HCT116 (cell line): ENCODE data around the gene NUCB1. TPM values are rescaled to one million over a fixed set of nuclear protein-coding genes. Genes with fewer than 3 reads are reported as not detected.
"Not testable (repeated sequence)": the region's sequence is repeated elsewhere in the genome, so short reads cannot be mapped to it uniquely, and the experiment has no call there.

ENCODE experiments used
- ATAC-seq: fragments of 200-7000 bp; cut with Tn5 transposase; 2 replicates; pipeline ENCODE4 v1.9.1; 2020; ENCODE audit warnings: mild to moderate bottlenecking, moderate library complexity
- BruUV-seq: library from RNA; stranded (reverse); fragments of 400-500 nt; replicated peaks from 2 replicates; lab custom pipeline; 2021; lab: Mats Ljungman, UMichigan
- CTCF ChIA-PET: fragments of 300-600 bp; sonication (Branson Sonifier 250); formaldehyde crosslinking; loops from one replicate; lab custom pipeline; 2021; ENCODE audit warnings: antibody characterized with exemption; lab: Charles Lee
- POLR2A ChIA-PET: fragments of 300-600, 350-600 bp; sonication (Branson Sonifier 250); formaldehyde crosslinking; loops from one replicate; lab custom pipeline; 2021; ENCODE audit warnings: antibody characterized with exemption; lab: Charles Lee
- RAD21 ChIA-PET, 2 experiments: fragments of 300-600 bp; sonication (Branson Sonifier 250); formaldehyde crosslinking; loops; one replicate each; lab custom pipeline; 2023; ENCODE audit warnings: low total read pairs in 2 of 2; ENCODE audit not compliant: uncharacterized antibody in 2 of 2, unreplicated experiment in 2 of 2, low non-redundant PET in 1 of 2; lab: Charles Lee
- DNase-seq: peaks from one replicate; pipeline ENCODE4 v3.0.0-alpha.2; 2010; ENCODE audit warnings: low read depth, low spot score
- H2AFZ ChIP-seq: fragments of 200-600 bp; shearing (Covaris generic), sonication (generic); 2 replicates; pipeline ENCODE4 v1.6.1; 2017; ENCODE audit warnings: low read depth, mixed run types, mixed read lengths, antibody characterized with exemption, low read length; ENCODE audit not compliant: poor library complexity, severe bottlenecking
- H3K27ac ChIP-seq: 2 replicates; pipeline ENCODE4 v1.5.1; 2012; ENCODE audit warnings: low read depth, low read length
- H3K27me3 ChIP-seq: fragments of 200-600 bp; sonication (generic); 2 replicates; pipeline ENCODE4 v1.6.1; 2016; ENCODE audit warnings: mixed run types, low read length, mixed read lengths; ENCODE audit not compliant: insufficient read depth
- H3K36me3 ChIP-seq, 2 experiments: fragments of 200-500 bp in 1 of 2; fragments of 200-600 bp in 1 of 2; sonication (Bioruptor generic) in 1 of 2; sonication (generic) in 1 of 2; 2 replicates each; pipeline versions ENCODE4 v1.5.1 to v1.6.1; 2014 to 2016; ENCODE audit warnings: low read length in 2 of 2, inconsistent platforms in 1 of 2, mixed read lengths in 1 of 2, mixed run types in 1 of 2; ENCODE audit not compliant: insufficient read depth in 2 of 2, control insufficient read depth in 1 of 2
- H3K4me1 ChIP-seq, 2 experiments: fragments of 200-600 bp in 1 of 2; sonication (generic) in 1 of 2; 2 replicates each; pipeline versions ENCODE4 v1.5.1 to v1.6.1; 2012 to 2017; ENCODE audit warnings: low read length in 2 of 2, inconsistent platforms in 1 of 2, mild to moderate bottlenecking in 1 of 2, mixed read lengths in 1 of 2, mixed run types in 1 of 2, moderate library complexity in 1 of 2; ENCODE audit not compliant: insufficient read depth in 2 of 2, control insufficient read depth in 1 of 2
- H3K4me2 ChIP-seq: fragments of 200-600 bp; sonication (generic); 2 replicates; pipeline ENCODE4 v1.6.1; 2017; ENCODE audit warnings: mixed run types, low read length, mixed read lengths
- H3K4me3 ChIP-seq, 2 experiments: fragments of 200-600 bp in 1 of 2; sonication (generic) in 1 of 2; replicated peaks in 1 of 2; 2 replicates each; pipeline ENCODE4 v1.5.1; 2011 to 2016; ENCODE audit warnings: low read length in 2 of 2, control low read depth in 1 of 2, low read depth in 1 of 2, mild to moderate bottlenecking in 1 of 2, mixed read lengths in 1 of 2, mixed run types in 1 of 2
- H3K79me2 ChIP-seq: fragments of 200-600 bp; sonication (generic); 2 replicates; pipeline ENCODE4 v1.6.1; 2017; ENCODE audit warnings: mild to moderate bottlenecking, mixed run types, low read length, moderate library complexity, mixed read lengths; ENCODE audit not compliant: insufficient read depth
- H3K9ac ChIP-seq: fragments of 200-600 bp; sonication (generic); 2 replicates; pipeline ENCODE4 v1.6.1; 2016; ENCODE audit warnings: low read length, mixed read lengths
- H3K9me2 ChIP-seq: fragments of 200-600 bp; sonication (generic), shearing (Covaris generic); 2 replicates; pipeline ENCODE4 v1.6.1; 2017; ENCODE audit warnings: mixed run types, mild to moderate bottlenecking, moderate library complexity; ENCODE audit not compliant: insufficient read depth
- H3K9me3 ChIP-seq, 2 experiments: fragments of 200-500 bp in 1 of 2; fragments of 200-600 bp in 1 of 2; sonication (Bioruptor generic) in 1 of 2; sonication (generic) in 1 of 2; 2 replicates each; pipeline ENCODE4 v1.6.1; 2014 to 2017; ENCODE audit warnings: low read length in 2 of 2, mixed read lengths in 2 of 2, inconsistent platforms in 1 of 2, low read depth in 1 of 2, mild to moderate bottlenecking in 1 of 2, mixed run types in 1 of 2, moderate library complexity in 1 of 2; ENCODE audit not compliant: control insufficient read depth in 1 of 2, insufficient read depth in 1 of 2
- H4K20me1 ChIP-seq: fragments of 200-600 bp; sonication (generic), shearing (Covaris generic); 2 replicates; pipeline ENCODE4 v1.6.1; 2017; ENCODE audit warnings: mixed run types, mild to moderate bottlenecking, moderate library complexity; ENCODE audit not compliant: insufficient read depth
- EGR1 ChIP-seq: IDR thresholded peaks from 2 replicates; pipeline ENCODE4 v1.6.1; 2012; ENCODE audit warnings: low read depth
- ELF1 ChIP-seq: IDR thresholded peaks from 2 replicates; pipeline ENCODE4 v1.6.1; 2012; ENCODE audit warnings: low read depth, borderline replicate concordance
- POLR2A ChIP-seq: IDR thresholded peaks from 2 replicates; pipeline ENCODE4 v1.7.0; 2011; ENCODE audit warnings: borderline replicate concordance; ENCODE audit not compliant: insufficient read depth, insufficient read length; ENCODE audit errors: extremely low read depth
- POLR2AphosphoS5 ChIP-seq: IDR thresholded peaks from 2 replicates; pipeline ENCODE4 v1.6.1; 2011; ENCODE audit warnings: mild to moderate bottlenecking, low read depth, low read length, moderate library complexity
- REST ChIP-seq: IDR thresholded peaks from 2 replicates; pipeline ENCODE4 v1.6.1; 2012; ENCODE audit warnings: low read depth
- ZFX ChIP-seq: fragments of 450-650 bp; IDR thresholded peaks from 2 replicates; pipeline ENCODE4 v1.6.1; 2017
- ZNF274 ChIP-seq: fragments of 200-500 bp; sonication (Bioruptor generic); IDR thresholded peaks from 2 replicates; pipeline ENCODE4 v1.6.1; 2014; ENCODE audit warnings: mild to moderate bottlenecking, low read depth, low read length, inconsistent platforms
- intact Hi-C: fragments of 100-400 bp; cut with micrococcal nuclease; formaldehyde crosslinking; loops from 2 replicates; pipeline ENCODE4 v1.10.0; 2022
- total RNA-seq: library from RNA; stranded (reverse); gene quantifications from one replicate; pipeline ENCODE4 v1.2.1, GENCODE V29; 2021; ENCODE audit not compliant: unreplicated experiment

NUCB1 gene
- total RNA-seq, 1 experiment from 2014 or later: 88.8 TPM

GRCh38 chr19:48897181-48897580 is 2.9 kb upstream of the NUCB1 start:
- Histone ChIP-seq H3K9ac (no peak overlapping the region), H3K9me3 (no peaks in the 10 kb centered on the region), H3K4me1 (peaks cover 3 to 26% of the 10 kb centered on the region in 2 experiments; a peak in 3 of 4 replicates), H4K20me1 (no peaks in the 10 kb centered on the region), H2AFZ (no peak overlapping the region), H3K79me2 (peaks cover 10% of the 10 kb centered on the region; the same call in 1 of the 2 replicates), H3K4me2 (no peak overlapping the region), H3K27ac (no peak overlapping the region), H3K27me3 (no peaks in the 10 kb centered on the region), H3K36me3 (no peaks in the 10 kb centered on the region), H3K4me3 (no peak overlapping the region), H3K9me2 (no peaks in the 10 kb centered on the region)
- RAD21 ChIA-PET: no interaction called here
- intact Hi-C loops: no loop called here
- no TSS peak for BruUV-seq
- POLR2A ChIA-PET: no interaction called here
- ATAC-seq: no peak
- no peak for DNase-seq
- TF ChIP-seq EGR1 (no peak), ELF1 (no peak), POLR2A (no peak), REST (no peak), ZNF274 (no peak), ZFX (no peak), POLR2AphosphoS5 (no peak)
- CTCF ChIA-PET: interaction anchor here (2.0 kb wide), 1 partner anchor 54 kb away, joined by 4 read pairs; no protein-coding TSS in a partner anchor

- Histone ChIP-seq H3K4me2 (peak overlapping the region; percentile 95), H3K79me2 (peaks cover 10% of the 10 kb centered on the region; the same call in 1 of the 2 replicates), H3K27ac (peak overlapping the region; percentile 48; the same call in 1 of the 2 replicates), H3K4me1 (peaks cover 3 to 26% of the 10 kb centered on the region in 2 experiments; a peak in 3 of 4 replicates)
- H3K9me2 ChIP-seq, intact Hi-C loops, H3K4me3 ChIP-seq, RAD21 ChIA-PET, H3K36me3 ChIP-seq, H4K20me1 ChIP-seq, ATAC-seq, H3K9ac ChIP-seq, BruUV-seq, H3K9me3 ChIP-seq, H3K27me3 ChIP-seq, DNase-seq, H2AFZ ChIP-seq: not testable (repeated sequence)
- POLR2A ChIA-PET: interaction anchor here (0.6 to 2.3 kb wide), 5 partner anchors 20 to 75 kb away, joined by 3 to 16 read pairs (median 5); partner anchors contain the start of genes DHDH and PPP1R15A
- CTCF ChIA-PET: interaction anchor here (0.8 to 1.1 kb wide), 5 partner anchors 13 to 94 kb away, joined by 3 read pairs; partner anchors contain the start of genes GYS1 and RUVBL2
These were observed 744 bp upstream of the NUCB1 start for GRCh38 chr19:48899386-48899749.
